Adipose tissue (tissue), 3 donors: ENCODE data around the gene ADGRL4. TPM values are rescaled to one million over a fixed set of nuclear protein-coding genes. Genes with fewer than 3 reads are reported as not detected.
"Not testable (repeated sequence)": the region's sequence is repeated elsewhere in the genome, so short reads cannot be mapped to it uniquely, and the experiment has no call there.

Experiments used
- H3K27ac ChIP-seq: one replicate; pipeline ENCODE4 v1.5.1; 2013; ENCODE audit warnings: low read depth, low read length
- WGBS, 3 donors: extraction: QIAGEN DNeasy Blood & Tissue Kit; methylation state at CpG; one replicate each; pipeline ENCODE4 v1.1.7; 2013; 5-methylcytosine and 5-hydroxymethylcytosine counted together
- polyA plus RNA-seq, 3 donors: library from polyadenylated mRNA; stranded (reverse); fragments of 200-250 nt; gene quantifications; one replicate each; pipeline ENCODE4 v1.2.3, GENCODE V29; 2013
- donor health status: healthy with polysubstance abuse.
- donor health status: Bipolar disorder and iron deficiency.
- donor health status: healthy.

ADGRL4 gene
- polyA plus RNA-seq, 3 donors, result 6.4 to 58.1 (median 25.2) TPM

- 63 to 88% (median 86%) methylated on average over 2 of the region's 2 CpGs for WGBS, 3 donors
- no peak overlapping the region for H3K27ac ChIP-seq
Measured at GRCh38 chr1:78950826-78951225, 55.7 kb downstream of the ADGRL4 start.

- WGBS, 3 donors, result 66 to 77% (median 74%) methylated on average over 2 of the region's 2 CpGs
Measured at GRCh38 chr1:78949227-78949626, 57.3 kb downstream of the ADGRL4 start.

GRCh38 chr1:78919150-78919549 lies 87.4 kb downstream of the ADGRL4 start:
- no peak overlapping the region for H3K27ac ChIP-seq
- WGBS, 3 donors, result 76 to 81% (median 80%) methylated on average over 3 of the region's 3 CpGs

More at GRCh38 chr1:78949227-78949626, 57.3 kb downstream of the ADGRL4 start:
- no peak overlapping the region for H3K27ac ChIP-seq

GRCh38 chr1:78918157-78918556 lies 88.4 kb downstream of the ADGRL4 start:
- H3K27ac ChIP-seq, result no peak overlapping the region
- WGBS, 3 donors, result 66 to 93% (median 88%) methylated on average over 2 of the region's 2 CpGs

GRCh38 chr1:78916986-78917385 lies 89.5 kb downstream of the ADGRL4 start:
- WGBS, 3 donors, result 47 to 88% (median 78%) methylated on average over 3 of the region's 3 CpGs
- H3K27ac ChIP-seq, result no peak overlapping the region

- no peak overlapping the region for H3K27ac ChIP-seq
- 68 to 75% (median 75%) methylated on average over 2 of the region's 2 CpGs for WGBS, 3 donors
Measured at GRCh38 chr1:78913950-78914349, 92.6 kb downstream of the ADGRL4 start.

- H3K27ac ChIP-seq, result no peak overlapping the region
- 63 to 69% (median 69%) methylated on average over 3 of the region's 3 CpGs for WGBS, 3 donors
Measured at GRCh38 chr1:78911956-78912880, 94.3 kb downstream of the ADGRL4 start.

GRCh38 chr1:78902641-78903040 lies 103.9 kb downstream of the ADGRL4 start:
- no peak overlapping the region for H3K27ac ChIP-seq
- 69 to 86% (median 82%) methylated on average over 1 of the region's 1 CpG for WGBS, 3 donors

GRCh38 chr1:78894811-78895210 lies 111.7 kb downstream of the ADGRL4 start:
- no peak overlapping the region for H3K27ac ChIP-seq
- WGBS, 3 donors, result 74 to 92% (median 86%) methylated on average over 2 of the region's 2 CpGs

GRCh38 chr1:78892260-78892840 lies 114.2 kb downstream of the ADGRL4 start:
- no peak overlapping the region for H3K27ac ChIP-seq
- WGBS, 3 donors, result 79 to 90% (median 89%) methylated on average over 3 of the region's 3 CpGs

GRCh38 chr1:78887458-78887857 lies 119.1 kb downstream of the ADGRL4 start:
- 91 to 96% (median 94%) methylated on average over 2 of the region's 2 CpGs for WGBS, 3 donors
- H3K27ac ChIP-seq, result no peak overlapping the region

GRCh38 chr1:78884685-78885452 lies 121.7 kb downstream of the ADGRL4 start:
- H3K27ac ChIP-seq, result no peak overlapping the region
- WGBS, 3 donors, result 25 to 57% (median 50%) methylated on average over 6 of the region's 6 CpGs

- 73 to 90% (median 83%) methylated on average over 5 of the region's 5 CpGs for WGBS, 3 donors
- no peak overlapping the region for H3K27ac ChIP-seq
Measured at GRCh38 chr1:78880223-78880622, 126.3 kb downstream of the ADGRL4 start.

GRCh38 chr1:78875986-78876385 lies 130.5 kb downstream of the ADGRL4 start:
- WGBS, 3 donors, result 83 to 92% (median 88%) methylated on average over 4 of the region's 4 CpGs

GRCh38 chr1:78872801-78873200 lies 133.7 kb downstream of the ADGRL4 start:
- WGBS, 3 donors, result 92 to 95% (median 93%) methylated on average over 3 to 4 of the region's 4 CpGs
- H3K27ac ChIP-seq, result not testable (repeated sequence)

More at GRCh38 chr1:78875986-78876385, 130.5 kb downstream of the ADGRL4 start:
- H3K27ac ChIP-seq, result not testable (repeated sequence)

GRCh38 chr1:78871249-78871648 lies 135.3 kb downstream of the ADGRL4 start:
- 79 to 98% (median 93%) methylated on average over 1 of the region's 1 CpG for WGBS, 3 donors

GRCh38 chr1:78869136-78869535 lies 137.4 kb downstream of the ADGRL4 start:
- no peak overlapping the region for H3K27ac ChIP-seq
- 69 to 83% (median 81%) methylated on average over 2 of the region's 2 CpGs for WGBS, 3 donors

More at GRCh38 chr1:78871249-78871648, 135.3 kb downstream of the ADGRL4 start:
- H3K27ac ChIP-seq, result no peak overlapping the region

- 89 to 96% (median 93%) methylated on average over 2 of the region's 2 CpGs for WGBS, 3 donors
- no peak overlapping the region for H3K27ac ChIP-seq
Measured at GRCh38 chr1:78864175-78864574, 142.4 kb downstream of the ADGRL4 start.

- WGBS, 3 donors, result 73 to 83% (median 78%) methylated on average over 2 of the region's 2 CpGs
- H3K27ac ChIP-seq, result no peak overlapping the region
Measured at GRCh38 chr1:78856096-78856495, 150.4 kb downstream of the ADGRL4 start.
